GM10266 (cell line): Measurements from ENCODE around the gene AGAP1.

Source experiments
- DNase-seq: peaks from one replicate; pipeline ENCODE4 v3.0.0; 2012; ENCODE audit errors: extremely low spot score
- TF ChIP-seq, protein P1 (sequence below): IDR thresholded peaks from 2 replicates; pipeline ENCODE4 v1.5.1; 2012; ENCODE audit warnings: mild to moderate bottlenecking, low read depth; ENCODE audit not compliant: control insufficient read depth, insufficient read depth; ENCODE audit errors: missing control alignments

AGAP1 gene

DNA sequence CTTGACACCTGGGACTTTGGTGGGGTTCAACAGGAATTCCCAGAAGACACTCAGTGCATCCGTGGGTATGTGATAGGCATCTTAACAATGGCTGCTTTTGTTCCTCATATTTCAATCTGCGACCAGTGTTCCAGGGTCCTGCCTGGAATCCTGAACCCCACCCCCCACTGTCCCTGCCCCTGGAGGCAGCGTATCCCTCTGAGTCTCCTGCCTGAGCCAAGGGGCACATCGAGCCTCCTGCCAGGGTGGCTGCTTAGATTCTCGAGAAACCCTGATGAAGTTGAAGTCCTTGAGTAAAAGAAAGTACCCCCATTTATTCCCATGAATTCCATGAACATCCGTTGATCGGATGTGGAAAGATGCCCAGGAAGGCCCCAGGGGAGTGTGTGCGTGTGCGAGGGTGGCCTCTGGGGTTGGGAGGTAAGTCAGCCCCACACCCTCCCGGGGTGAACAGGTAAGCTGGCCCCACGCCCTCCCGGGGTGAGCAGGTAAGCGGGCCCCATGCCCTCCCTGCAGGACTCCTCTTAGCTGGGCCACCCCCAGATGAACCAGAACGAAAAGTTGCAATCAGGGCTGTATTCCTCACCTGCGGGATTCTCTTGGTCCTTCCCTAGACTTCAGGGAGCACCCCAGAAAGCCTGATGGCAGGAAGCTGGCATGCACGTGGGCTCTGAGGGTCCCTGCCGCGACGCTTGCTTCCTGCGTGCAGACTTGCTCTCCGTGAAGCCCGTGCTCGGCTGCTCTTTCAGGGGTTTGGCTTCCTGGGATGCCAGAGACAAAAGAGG is 253.3 kb downstream of the AGAP1 start:
- TF ChIP-seq, protein P1, sequence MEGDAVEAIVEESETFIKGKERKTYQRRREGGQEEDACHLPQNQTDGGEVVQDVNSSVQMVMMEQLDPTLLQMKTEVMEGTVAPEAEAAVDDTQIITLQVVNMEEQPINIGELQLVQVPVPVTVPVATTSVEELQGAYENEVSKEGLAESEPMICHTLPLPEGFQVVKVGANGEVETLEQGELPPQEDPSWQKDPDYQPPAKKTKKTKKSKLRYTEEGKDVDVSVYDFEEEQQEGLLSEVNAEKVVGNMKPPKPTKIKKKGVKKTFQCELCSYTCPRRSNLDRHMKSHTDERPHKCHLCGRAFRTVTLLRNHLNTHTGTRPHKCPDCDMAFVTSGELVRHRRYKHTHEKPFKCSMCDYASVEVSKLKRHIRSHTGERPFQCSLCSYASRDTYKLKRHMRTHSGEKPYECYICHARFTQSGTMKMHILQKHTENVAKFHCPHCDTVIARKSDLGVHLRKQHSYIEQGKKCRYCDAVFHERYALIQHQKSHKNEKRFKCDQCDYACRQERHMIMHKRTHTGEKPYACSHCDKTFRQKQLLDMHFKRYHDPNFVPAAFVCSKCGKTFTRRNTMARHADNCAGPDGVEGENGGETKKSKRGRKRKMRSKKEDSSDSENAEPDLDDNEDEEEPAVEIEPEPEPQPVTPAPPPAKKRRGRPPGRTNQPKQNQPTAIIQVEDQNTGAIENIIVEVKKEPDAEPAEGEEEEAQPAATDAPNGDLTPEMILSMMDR: no peak
- DNase-seq: no peak

DNA sequence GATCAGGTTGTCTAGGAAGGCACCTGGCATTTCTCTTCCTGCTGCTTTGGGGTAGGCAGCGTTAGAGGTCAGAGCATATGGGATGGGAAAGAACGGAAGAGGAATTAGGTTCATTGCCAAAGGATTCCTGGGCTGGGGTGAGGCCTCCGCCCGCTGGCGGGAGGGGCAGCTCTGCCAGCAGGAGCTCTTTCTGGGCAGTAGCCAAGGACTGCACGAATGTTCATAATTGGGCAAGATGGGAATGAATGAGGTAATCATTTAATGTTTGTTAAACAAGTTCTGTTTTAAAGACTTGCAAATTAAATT is 253.9 kb downstream of the AGAP1 start:
- TF ChIP-seq, protein P1: no peak

GRCh38 chr2:235749121-235749770 is 255.4 kb downstream of the AGAP1 start:
- DNase-seq: no peak
- TF ChIP-seq, protein P1: no peak

More for the DNA sequence above, 253.9 kb downstream of the AGAP1 start:
- DNase-seq: no peak

DNA sequence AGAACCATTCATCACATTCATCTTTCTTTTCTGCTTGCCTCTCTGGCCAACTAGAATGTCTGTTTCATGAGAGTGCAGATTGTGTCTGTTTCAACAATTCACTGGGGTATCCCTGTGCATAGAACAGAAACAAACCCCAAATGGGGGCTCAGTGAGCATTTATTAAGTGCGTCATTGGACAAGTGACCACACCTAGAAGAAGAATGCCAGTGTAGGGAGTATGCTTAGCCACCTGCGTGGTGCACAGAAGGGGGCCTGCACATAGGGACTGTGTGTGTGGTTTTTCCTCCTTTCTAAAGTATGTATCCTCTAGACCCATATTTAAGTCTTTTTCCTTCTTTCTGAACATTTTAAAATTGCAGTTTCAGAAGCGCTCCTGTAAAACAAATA is 255.9 kb downstream of the AGAP1 start:
- no peak for DNase-seq
- TF ChIP-seq, protein P1: no peak

DNA sequence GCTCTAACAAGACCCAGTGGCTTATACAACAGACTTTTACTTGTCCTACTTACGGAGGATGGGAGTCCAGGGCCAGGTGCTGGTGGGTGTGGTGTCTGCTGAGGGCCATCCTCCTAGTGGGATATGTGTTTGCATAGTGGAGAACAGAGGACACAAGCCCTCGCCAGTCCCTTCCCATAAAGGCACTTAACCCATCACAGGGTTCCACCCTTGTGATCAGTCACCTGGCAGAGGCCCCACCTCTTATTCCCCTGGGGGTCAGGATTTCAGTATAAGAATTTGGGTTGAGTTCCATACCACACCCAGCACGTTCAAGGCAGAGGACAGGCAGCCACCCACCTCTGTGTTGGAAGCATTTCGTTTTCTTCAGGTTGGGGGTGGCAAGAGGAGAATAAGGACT is 259.0 kb downstream of the AGAP1 start:
- no peak for DNase-seq
- TF ChIP-seq, protein P1: no peak

DNA sequence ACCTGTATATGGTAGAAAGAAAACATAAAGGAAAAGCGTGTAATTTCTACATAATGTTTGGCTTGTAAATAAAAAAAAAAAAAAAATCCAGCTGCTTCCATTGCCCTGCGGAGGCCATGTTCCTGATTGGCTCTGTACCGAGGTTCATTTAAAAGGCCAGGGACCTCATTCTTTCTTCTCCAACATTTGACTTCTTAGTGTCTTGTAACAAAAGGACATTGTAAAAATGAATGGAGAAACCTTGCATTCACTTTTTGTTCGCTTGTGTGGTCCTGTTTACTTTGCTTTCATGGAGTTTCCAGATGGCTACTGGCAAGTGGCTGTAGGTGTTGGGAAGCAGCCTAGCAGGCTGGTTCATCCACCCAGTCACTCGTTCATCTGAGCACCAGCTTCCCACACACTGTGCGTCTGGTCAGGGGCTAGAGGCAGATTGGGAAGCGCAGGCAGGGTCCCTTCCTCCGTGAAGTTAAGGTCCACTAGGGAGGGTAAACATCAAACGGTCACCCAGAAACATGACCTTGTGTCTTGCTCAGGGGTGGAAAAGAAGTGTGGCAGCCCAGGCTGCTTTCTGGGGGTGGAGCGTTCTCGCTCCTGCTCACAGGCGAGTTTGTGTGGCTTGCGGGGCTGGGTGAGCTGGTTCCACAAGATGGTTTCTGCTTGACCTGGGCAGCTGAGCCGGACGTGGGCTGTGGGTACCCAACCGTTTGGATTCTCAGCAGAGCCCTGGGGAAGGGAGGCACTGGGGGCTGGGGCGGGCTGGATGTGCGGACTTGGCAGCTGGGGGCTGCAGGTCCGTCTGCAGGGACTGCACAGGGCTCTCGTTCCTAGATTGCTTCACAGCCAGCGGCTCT is 260.7 kb downstream of the AGAP1 start:
- TF ChIP-seq, protein P1: no peak
- no peak for DNase-seq

- DNase-seq: no peak
- TF ChIP-seq, protein P1: no peak
Observed at GRCh38 chr2:235756491-235756890, 262.6 kb downstream of the AGAP1 start.
